ENCODE measurements around the gene MAST4. TPM values are rescaled to one million over a fixed set of nuclear protein-coding genes. Genes with fewer than 3 reads are reported as not detected.

The MAST4 gene
- total RNA-seq, 1 donor from 2014 or later = 10.5 TPM

- Mint-ChIP-seq H3K27me3 (ENCODE audit: unreplicated experiment) (peaks cover 7% of the 10 kb centered on the region), H3K27ac (ENCODE audit: unreplicated experiment) (no peak overlapping the region), H3K4me3 (ENCODE audit: unreplicated experiment) (no peak overlapping the region), H3K36me3 (ENCODE audit: unreplicated experiment) (no peaks in the 10 kb centered on the region), H3K4me1 (ENCODE audit: unreplicated experiment) (peaks cover 9% of the 10 kb centered on the region), H3K9me3 (ENCODE audit: unreplicated experiment) (no peaks in the 10 kb centered on the region)
- no peak for TF ChIP-seq CTCF (IDR thresholded peaks at IDR 0.05)
- no peak for DNase-seq (ENCODE audit: extremely low spot score, unreplicated experiment)
These were observed 396.4 kb downstream of the MAST4 start for GRCh38 chr5:66992547-66992946.

GRCh38 chr5:66993448-66993847 lies 397.3 kb downstream of the MAST4 start:
- no peak overlapping the region for H3K4me3 Mint-ChIP-seq (ENCODE audit: unreplicated experiment)
- H3K4me1 Mint-ChIP-seq (ENCODE audit: unreplicated experiment) = peaks cover 2% of the 10 kb centered on the region
- H3K9me3 Mint-ChIP-seq (ENCODE audit: unreplicated experiment) = no peaks in the 10 kb centered on the region
- no peak for TF ChIP-seq CTCF (IDR thresholded peaks at IDR 0.05)
- no peaks in the 10 kb centered on the region for H3K36me3 Mint-ChIP-seq (ENCODE audit: unreplicated experiment)
- H3K27me3 Mint-ChIP-seq (ENCODE audit: unreplicated experiment) = peaks cover 7% of the 10 kb centered on the region
- DNase-seq (ENCODE audit: extremely low spot score, unreplicated experiment) = no peak
- H3K27ac Mint-ChIP-seq (ENCODE audit: unreplicated experiment) = no peak overlapping the region

- no peak for TF ChIP-seq CTCF (IDR thresholded peaks at IDR 0.05)
- Mint-ChIP-seq H3K9me3 (ENCODE audit: unreplicated experiment) (no peaks in the 10 kb centered on the region), H3K4me3 (ENCODE audit: unreplicated experiment) (no peak overlapping the region), H3K27me3 (ENCODE audit: unreplicated experiment) (peaks cover 7% of the 10 kb centered on the region), H3K36me3 (ENCODE audit: unreplicated experiment) (no peaks in the 10 kb centered on the region), H3K27ac (ENCODE audit: unreplicated experiment) (no peak overlapping the region), H3K4me1 (ENCODE audit: unreplicated experiment) (peaks cover 2% of the 10 kb centered on the region)
- no peak for DNase-seq (ENCODE audit: extremely low spot score, unreplicated experiment)
These were observed 397.7 kb downstream of the MAST4 start for GRCh38 chr5:66993882-66994281.

- H3K4me1 Mint-ChIP-seq (ENCODE audit: unreplicated experiment) = no peaks in the 10 kb centered on the region
- TF ChIP-seq CTCF (IDR thresholded peaks at IDR 0.05) = no peak
- no peak overlapping the region for H3K4me3 Mint-ChIP-seq (ENCODE audit: unreplicated experiment)
- H3K27ac Mint-ChIP-seq (ENCODE audit: unreplicated experiment) = no peak overlapping the region
- no peak for DNase-seq (ENCODE audit: extremely low spot score, unreplicated experiment)
- no peaks in the 10 kb centered on the region for H3K36me3 Mint-ChIP-seq (ENCODE audit: unreplicated experiment)
- H3K27me3 Mint-ChIP-seq (ENCODE audit: unreplicated experiment) = peaks cover 7% of the 10 kb centered on the region
- H3K9me3 Mint-ChIP-seq (ENCODE audit: unreplicated experiment) = no peaks in the 10 kb centered on the region
These were observed 398.6 kb downstream of the MAST4 start for GRCh38 chr5:66994790-66995189.

- H3K27ac Mint-ChIP-seq (ENCODE audit: unreplicated experiment) = no peak overlapping the region
- H3K4me1 Mint-ChIP-seq (ENCODE audit: unreplicated experiment) = peaks cover 22% of the 10 kb centered on the region
- no peaks in the 10 kb centered on the region for H3K27me3 Mint-ChIP-seq (ENCODE audit: unreplicated experiment)
These were observed 404.7 kb downstream of the MAST4 start for GRCh38 chr5:67000794-67001475.

More at GRCh38 chr5:67000794-67001475, 404.7 kb downstream of the MAST4 start:
- no peak for DNase-seq (ENCODE audit: extremely low spot score, unreplicated experiment)
- Mint-ChIP-seq H3K4me3 (ENCODE audit: unreplicated experiment) (no peak overlapping the region), H3K9me3 (ENCODE audit: unreplicated experiment) (no peaks in the 10 kb centered on the region), H3K36me3 (ENCODE audit: unreplicated experiment) (no peaks in the 10 kb centered on the region)
- no peak for TF ChIP-seq CTCF (IDR thresholded peaks at IDR 0.05)

Data from osteocyte (in vitro differentiated cells).